IPS-20b (cell line): ENCODE results near the gene VPS13D.

Experiments used
- H3K27ac ChIP-seq: one replicate; pipeline ENCODE4 v1.5.1; 2013; ENCODE audit warnings: low read length
- H3K27me3 ChIP-seq: 2 replicates; pipeline ENCODE4 v1.6.1; 2013; ENCODE audit warnings: mild to moderate bottlenecking, low read length, inconsistent platforms; ENCODE audit not compliant: insufficient read depth
- H3K36me3 ChIP-seq: 2 replicates; pipeline ENCODE4 v1.6.1; 2013; ENCODE audit warnings: low read depth, mild to moderate bottlenecking, inconsistent platforms, low read length, moderate library complexity; ENCODE audit not compliant: insufficient read depth
- H3K4me1 ChIP-seq: 2 replicates; pipeline ENCODE4 v1.6.1; 2013; ENCODE audit warnings: mild to moderate bottlenecking, control low read depth, inconsistent platforms, low read length, moderate library complexity; ENCODE audit not compliant: insufficient read depth
- H3K4me3 ChIP-seq: 2 replicates; pipeline ENCODE4 v1.5.1; 2013; ENCODE audit warnings: mild to moderate bottlenecking, low read length, inconsistent platforms
- H3K9ac ChIP-seq: 2 replicates; pipeline ENCODE4 v1.6.1; 2013; ENCODE audit warnings: low read depth, mild to moderate bottlenecking, inconsistent platforms, low read length, moderate library complexity
- H3K9me3 ChIP-seq: 2 replicates; pipeline ENCODE4 v1.6.1; 2013; ENCODE audit warnings: mild to moderate bottlenecking, low read depth, low read length, inconsistent platforms; ENCODE audit not compliant: insufficient read depth

The VPS13D gene

GRCh38 chr1:12546771-12547585 lies 317.1 kb downstream of the VPS13D start:
- Histone ChIP-seq H3K27me3 (no peaks in the 10 kb centered on the region), H3K4me3 (no peak overlapping the region), H3K9ac (no peak overlapping the region), H3K27ac (no peak overlapping the region), H3K9me3 (no peaks in the 10 kb centered on the region), H3K36me3 (no peaks in the 10 kb centered on the region), H3K4me1 (no peaks in the 10 kb centered on the region)

GRCh38 chr1:12547586-12548225 lies 317.9 kb downstream of the VPS13D start:
- Histone ChIP-seq H3K36me3 (no peaks in the 10 kb centered on the region), H3K9ac (no peak overlapping the region), H3K4me3 (no peak overlapping the region), H3K4me1 (no peaks in the 10 kb centered on the region), H3K27ac (no peak overlapping the region), H3K27me3 (no peaks in the 10 kb centered on the region), H3K9me3 (no peaks in the 10 kb centered on the region)

GRCh38 chr1:12548279-12548972 lies 318.6 kb downstream of the VPS13D start:
- no peaks in the 10 kb centered on the region for H3K27me3 ChIP-seq
- H3K9ac ChIP-seq: no peak overlapping the region
- H3K9me3 ChIP-seq: no peaks in the 10 kb centered on the region
- H3K4me1 ChIP-seq: no peaks in the 10 kb centered on the region
- no peak overlapping the region for H3K4me3 ChIP-seq
- H3K36me3 ChIP-seq: no peaks in the 10 kb centered on the region
- H3K27ac ChIP-seq: no peak overlapping the region

GRCh38 chr1:12548973-12549459 lies 319.2 kb downstream of the VPS13D start:
- H3K27ac ChIP-seq: no peak overlapping the region
- no peaks in the 10 kb centered on the region for H3K36me3 ChIP-seq
- H3K4me1 ChIP-seq: no peaks in the 10 kb centered on the region
- no peak overlapping the region for H3K9ac ChIP-seq
- H3K27me3 ChIP-seq: no peaks in the 10 kb centered on the region
- no peaks in the 10 kb centered on the region for H3K9me3 ChIP-seq
- H3K4me3 ChIP-seq: no peak overlapping the region

- Histone ChIP-seq H3K4me3 (no peak overlapping the region), H3K9ac (no peak overlapping the region), H3K27me3 (no peaks in the 10 kb centered on the region), H3K9me3 (no peaks in the 10 kb centered on the region), H3K27ac (no peak overlapping the region), H3K36me3 (no peaks in the 10 kb centered on the region), H3K4me1 (no peaks in the 10 kb centered on the region)
Measured at GRCh38 chr1:12549460-12550349, 319.9 kb downstream of the VPS13D start.

GRCh38 chr1:12551584-12551983 lies 321.8 kb downstream of the VPS13D start:
- Histone ChIP-seq H3K4me1 (no peaks in the 10 kb centered on the region), H3K27me3 (no peaks in the 10 kb centered on the region), H3K9ac (no peak overlapping the region), H3K36me3 (no peaks in the 10 kb centered on the region), H3K4me3 (no peak overlapping the region), H3K27ac (no peak overlapping the region), H3K9me3 (no peaks in the 10 kb centered on the region)

GRCh38 chr1:12552111-12552888 lies 322.5 kb downstream of the VPS13D start:
- H3K36me3 ChIP-seq: no peaks in the 10 kb centered on the region
- no peak overlapping the region for H3K27ac ChIP-seq
- no peak overlapping the region for H3K4me3 ChIP-seq
- no peaks in the 10 kb centered on the region for H3K9me3 ChIP-seq
- H3K27me3 ChIP-seq: no peaks in the 10 kb centered on the region
- H3K9ac ChIP-seq: no peak overlapping the region
- no peaks in the 10 kb centered on the region for H3K4me1 ChIP-seq

GRCh38 chr1:12552951-12553921 lies 323.4 kb downstream of the VPS13D start:
- Histone ChIP-seq H3K36me3 (no peaks in the 10 kb centered on the region), H3K27ac (no peak overlapping the region), H3K4me3 (no peak overlapping the region), H3K9ac (no peak overlapping the region), H3K4me1 (no peaks in the 10 kb centered on the region), H3K27me3 (no peaks in the 10 kb centered on the region), H3K9me3 (no peaks in the 10 kb centered on the region)

- no peaks in the 10 kb centered on the region for H3K27me3 ChIP-seq
- H3K27ac ChIP-seq: no peak overlapping the region
- H3K4me1 ChIP-seq: no peaks in the 10 kb centered on the region
- H3K4me3 ChIP-seq: no peak overlapping the region
- H3K9me3 ChIP-seq: no peaks in the 10 kb centered on the region
- H3K9ac ChIP-seq: no peak overlapping the region
- H3K36me3 ChIP-seq: no peaks in the 10 kb centered on the region
Measured at GRCh38 chr1:12553963-12554362, 324.1 kb downstream of the VPS13D start.
